GM12801 (cell line): ENCODE data around the gene SHMT2.

Experiments used
- CTCF ChIP-seq: IDR thresholded peaks from one replicate; pipeline ENCODE4 v1.5.1; 2011; ENCODE audit warnings: control low read depth; ENCODE audit not compliant: insufficient read length; ENCODE audit errors: extremely low read depth

The SHMT2 gene

GRCh38 chr12:57276935-57277563, 47.5 kb downstream of the SHMT2 start:
- TF ChIP-seq CTCF: no peak

- no peak for TF ChIP-seq CTCF
Observed at GRCh38 chr12:57278465-57279381, 49.2 kb downstream of the SHMT2 start.

- TF ChIP-seq CTCF: no peak
Observed at GRCh38 chr12:57280211-57281062, 50.9 kb downstream of the SHMT2 start.
